ENCODE data around the gene STOM.

DNA sequence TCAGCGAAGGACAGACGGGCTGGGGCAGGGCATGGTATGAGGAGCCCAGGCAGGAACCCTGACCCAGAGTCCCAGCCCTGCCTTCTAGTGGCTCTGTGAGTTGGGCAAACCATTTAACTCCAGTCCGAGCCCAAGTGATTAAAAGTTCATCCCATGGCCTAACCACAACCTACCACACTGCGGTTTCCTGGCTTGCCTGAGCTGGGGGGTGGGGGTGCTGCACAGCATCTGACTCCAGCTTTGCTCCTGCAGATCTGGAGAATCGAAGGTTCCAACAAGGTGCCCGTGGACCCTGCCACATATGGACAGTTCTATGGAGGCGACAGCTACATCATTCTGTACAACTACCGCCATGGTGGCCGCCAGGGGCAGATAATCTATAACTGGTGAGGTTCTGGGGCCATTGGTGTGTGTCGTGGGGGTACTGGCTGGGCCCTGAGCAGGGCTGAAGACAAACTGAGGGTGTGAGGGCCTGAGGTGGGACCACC is 49.0 kb downstream of the STOM start:
- TF ChIP-seq, protein P1, sequence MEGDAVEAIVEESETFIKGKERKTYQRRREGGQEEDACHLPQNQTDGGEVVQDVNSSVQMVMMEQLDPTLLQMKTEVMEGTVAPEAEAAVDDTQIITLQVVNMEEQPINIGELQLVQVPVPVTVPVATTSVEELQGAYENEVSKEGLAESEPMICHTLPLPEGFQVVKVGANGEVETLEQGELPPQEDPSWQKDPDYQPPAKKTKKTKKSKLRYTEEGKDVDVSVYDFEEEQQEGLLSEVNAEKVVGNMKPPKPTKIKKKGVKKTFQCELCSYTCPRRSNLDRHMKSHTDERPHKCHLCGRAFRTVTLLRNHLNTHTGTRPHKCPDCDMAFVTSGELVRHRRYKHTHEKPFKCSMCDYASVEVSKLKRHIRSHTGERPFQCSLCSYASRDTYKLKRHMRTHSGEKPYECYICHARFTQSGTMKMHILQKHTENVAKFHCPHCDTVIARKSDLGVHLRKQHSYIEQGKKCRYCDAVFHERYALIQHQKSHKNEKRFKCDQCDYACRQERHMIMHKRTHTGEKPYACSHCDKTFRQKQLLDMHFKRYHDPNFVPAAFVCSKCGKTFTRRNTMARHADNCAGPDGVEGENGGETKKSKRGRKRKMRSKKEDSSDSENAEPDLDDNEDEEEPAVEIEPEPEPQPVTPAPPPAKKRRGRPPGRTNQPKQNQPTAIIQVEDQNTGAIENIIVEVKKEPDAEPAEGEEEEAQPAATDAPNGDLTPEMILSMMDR (IDR thresholded peaks at IDR 0.05 in 4 of 5, conservative IDR thresholded peaks at IDR 0.05 in 1 of 5) = no peak
- TF ChIP-seq POLR2A (IDR thresholded peaks at IDR 0.05) = no peak
